Measurements from ENCODE around the gene PPP6R3.

The PPP6R3 gene

DNA sequence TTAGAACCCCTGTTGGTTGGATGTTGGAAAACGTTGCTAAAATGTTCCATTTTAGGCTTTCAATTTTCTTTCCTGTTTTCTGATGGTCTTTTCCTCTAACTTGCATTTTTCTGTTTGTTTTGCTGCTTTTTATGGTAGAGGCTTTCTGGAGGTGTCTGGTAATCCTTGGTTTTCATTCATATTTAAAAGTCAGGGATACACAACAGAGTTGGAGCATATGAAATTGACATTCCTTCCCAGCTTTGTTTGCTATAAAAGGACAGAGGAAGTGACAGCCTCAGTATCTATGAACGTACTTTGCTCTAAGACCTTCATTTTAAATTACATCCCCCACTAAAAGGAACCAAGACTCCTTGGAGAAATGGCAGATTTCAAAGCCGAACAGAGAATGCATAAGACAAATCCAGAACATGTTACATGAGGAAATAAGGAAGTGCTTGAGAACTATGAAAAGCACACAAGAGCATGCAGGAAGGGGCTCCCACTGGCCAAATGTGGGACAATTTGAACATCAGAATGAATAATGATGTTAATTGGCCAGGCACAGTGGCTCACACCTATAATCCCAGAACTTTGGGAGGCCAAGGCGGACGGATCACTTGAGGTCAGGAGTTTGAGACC lies 56.7 kb downstream of the PPP6R3 start:
- Histone ChIP-seq H3K27ac (ENCODE audit: low read length) (no peak overlapping the region), H3K27me3 (ENCODE audit: insufficient read depth, low read length, poor library complexity) (no peaks in the 10 kb centered on the region), H3K79me2 (ENCODE audit: insufficient read depth, low read length) (peaks cover 99% of the 10 kb centered on the region), H3K4me1 (ENCODE audit: insufficient read depth, low read length) (no peaks in the 10 kb centered on the region), H4K20me1 (ENCODE audit: insufficient read depth, low read length) (peaks cover 81% of the 10 kb centered on the region), H2AFZ (ENCODE audit: low read depth, low read length) (no peak overlapping the region), H3K36me3 (ENCODE audit: insufficient read depth, low read length) (peaks cover 76% of the 10 kb centered on the region), H3K9ac (ENCODE audit: low read depth, low read length) (no peak overlapping the region), H3K4me3 (ENCODE audit: low read depth in 1 of 2, low read length in 2 of 2) (no peak overlapping the region), H3K4me2 (ENCODE audit: insufficient read depth, low read length) (no peak overlapping the region), H3K9me3 (ENCODE audit: insufficient read depth, low read length, severe bottlenecking) (no peaks in the 10 kb centered on the region)
- DNase-seq (no peak), ATAC-seq (ENCODE audit: insufficient read depth, low read depth) (no peak)
- TF ChIP-seq, protein P1, sequence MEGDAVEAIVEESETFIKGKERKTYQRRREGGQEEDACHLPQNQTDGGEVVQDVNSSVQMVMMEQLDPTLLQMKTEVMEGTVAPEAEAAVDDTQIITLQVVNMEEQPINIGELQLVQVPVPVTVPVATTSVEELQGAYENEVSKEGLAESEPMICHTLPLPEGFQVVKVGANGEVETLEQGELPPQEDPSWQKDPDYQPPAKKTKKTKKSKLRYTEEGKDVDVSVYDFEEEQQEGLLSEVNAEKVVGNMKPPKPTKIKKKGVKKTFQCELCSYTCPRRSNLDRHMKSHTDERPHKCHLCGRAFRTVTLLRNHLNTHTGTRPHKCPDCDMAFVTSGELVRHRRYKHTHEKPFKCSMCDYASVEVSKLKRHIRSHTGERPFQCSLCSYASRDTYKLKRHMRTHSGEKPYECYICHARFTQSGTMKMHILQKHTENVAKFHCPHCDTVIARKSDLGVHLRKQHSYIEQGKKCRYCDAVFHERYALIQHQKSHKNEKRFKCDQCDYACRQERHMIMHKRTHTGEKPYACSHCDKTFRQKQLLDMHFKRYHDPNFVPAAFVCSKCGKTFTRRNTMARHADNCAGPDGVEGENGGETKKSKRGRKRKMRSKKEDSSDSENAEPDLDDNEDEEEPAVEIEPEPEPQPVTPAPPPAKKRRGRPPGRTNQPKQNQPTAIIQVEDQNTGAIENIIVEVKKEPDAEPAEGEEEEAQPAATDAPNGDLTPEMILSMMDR (IDR thresholded peaks at IDR 0.05; ENCODE audit: borderline replicate concordance, extremely low read depth, low read length, poor library complexity, severe bottlenecking), result no peak
- no peak for TF ChIP-seq EZH2 (IDR thresholded peaks at IDR 0.05; ENCODE audit: borderline replicate concordance, low read depth, low read length, severe bottlenecking)

DNA sequence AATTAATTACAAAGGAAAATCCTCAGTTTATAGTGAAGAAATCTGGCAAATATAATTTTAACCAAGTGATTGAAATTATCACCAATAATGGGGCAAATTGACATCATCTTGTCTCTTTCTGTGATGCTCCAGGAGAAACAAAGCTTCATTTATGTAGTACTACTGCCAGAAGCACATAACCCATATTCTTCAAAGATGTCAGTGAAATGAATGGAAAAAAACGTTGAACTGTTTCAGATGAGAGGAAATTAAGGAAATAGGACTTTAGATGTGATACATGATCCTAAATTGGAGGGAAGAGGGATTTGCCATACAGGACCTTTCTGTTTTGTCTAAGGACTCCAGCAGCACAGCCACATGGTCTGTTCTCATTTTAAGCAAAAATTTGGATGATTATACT lies 57.6 kb downstream of the PPP6R3 start:
- no peak overlapping the region for H2AFZ ChIP-seq (ENCODE audit: low read depth, low read length)
- no peaks in the 10 kb centered on the region for H3K9me3 ChIP-seq (ENCODE audit: insufficient read depth, low read length, severe bottlenecking)
- no peak overlapping the region for H3K9ac ChIP-seq (ENCODE audit: low read depth, low read length)
- H3K4me2 ChIP-seq (ENCODE audit: insufficient read depth, low read length), result no peak overlapping the region
- no peak overlapping the region for H3K27ac ChIP-seq (ENCODE audit: low read length)
- TF ChIP-seq, protein P1 (IDR thresholded peaks at IDR 0.05; ENCODE audit: borderline replicate concordance, extremely low read depth, low read length, poor library complexity, severe bottlenecking), result no peak
- no peak for TF ChIP-seq EZH2 (IDR thresholded peaks at IDR 0.05; ENCODE audit: borderline replicate concordance, low read depth, low read length, severe bottlenecking)
- no peak for ATAC-seq (ENCODE audit: insufficient read depth, low read depth)
- H3K79me2 ChIP-seq (ENCODE audit: insufficient read depth, low read length), result peaks cover 99% of the 10 kb centered on the region
- H3K4me1 ChIP-seq (ENCODE audit: insufficient read depth, low read length), result no peaks in the 10 kb centered on the region
- peaks cover 78% of the 10 kb centered on the region for H3K36me3 ChIP-seq (ENCODE audit: insufficient read depth, low read length)
- DNase-seq, result no peak
- no peak overlapping the region for H3K4me3 ChIP-seq (ENCODE audit: low read depth in 1 of 2, low read length in 2 of 2)
- H4K20me1 ChIP-seq (ENCODE audit: insufficient read depth, low read length), result peaks cover 75% of the 10 kb centered on the region
- H3K27me3 ChIP-seq (ENCODE audit: insufficient read depth, low read length, poor library complexity), result no peaks in the 10 kb centered on the region

DNA sequence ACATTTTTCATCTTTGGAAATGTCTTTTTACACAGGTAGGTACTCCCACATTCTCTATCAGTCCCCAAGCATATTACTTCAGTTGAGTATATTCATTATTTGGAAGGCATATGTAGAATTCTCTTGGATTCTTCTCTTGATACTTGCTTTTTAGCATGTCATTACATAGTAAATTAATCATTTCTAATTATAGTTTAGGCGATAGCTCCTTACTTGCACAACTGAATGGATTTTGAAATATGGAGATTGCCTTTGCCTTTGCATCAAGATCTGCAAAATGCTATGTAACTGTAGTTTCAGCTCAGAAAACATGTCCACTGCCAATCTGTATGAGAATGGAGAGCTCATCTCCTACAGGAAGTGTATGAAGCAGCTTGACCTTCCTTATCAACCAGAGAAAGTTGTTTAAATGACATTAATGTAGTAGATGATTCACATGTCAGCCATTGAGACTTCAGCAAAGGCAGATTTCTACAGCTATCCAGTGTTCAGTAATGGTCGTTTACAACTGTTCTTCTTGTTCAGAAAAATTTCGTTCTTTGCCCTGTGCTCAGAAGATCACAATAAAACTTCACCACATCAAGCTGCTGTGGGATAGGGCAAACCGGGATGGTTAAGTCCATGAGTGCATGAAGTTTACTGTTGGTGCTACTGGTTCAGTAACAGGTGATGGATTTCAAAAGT lies 61.6 kb downstream of the PPP6R3 start:
- DNase-seq, result no peak
- Histone ChIP-seq H3K9ac (ENCODE audit: low read depth, low read length) (no peak overlapping the region), H4K20me1 (ENCODE audit: insufficient read depth, low read length) (peaks cover 65% of the 10 kb centered on the region), H2AFZ (ENCODE audit: low read depth, low read length) (no peak overlapping the region), H3K4me1 (ENCODE audit: insufficient read depth, low read length) (no peaks in the 10 kb centered on the region), H3K27ac (ENCODE audit: low read length) (no peak overlapping the region), H3K36me3 (ENCODE audit: insufficient read depth, low read length) (peaks cover 89% of the 10 kb centered on the region), H3K9me3 (ENCODE audit: insufficient read depth, low read length, severe bottlenecking) (no peaks in the 10 kb centered on the region), H3K4me3 (ENCODE audit: low read depth in 1 of 2, low read length in 2 of 2) (no peak overlapping the region), H3K27me3 (ENCODE audit: insufficient read depth, low read length, poor library complexity) (no peaks in the 10 kb centered on the region), H3K79me2 (ENCODE audit: insufficient read depth, low read length) (peaks cover 98% of the 10 kb centered on the region), H3K4me2 (ENCODE audit: insufficient read depth, low read length) (no peak overlapping the region)
- ATAC-seq (ENCODE audit: insufficient read depth, low read depth), result no peak
- TF ChIP-seq, protein P1 (IDR thresholded peaks at IDR 0.05; ENCODE audit: borderline replicate concordance, extremely low read depth, low read length, poor library complexity, severe bottlenecking), result no peak
- no peak for TF ChIP-seq EZH2 (IDR thresholded peaks at IDR 0.05; ENCODE audit: borderline replicate concordance, low read depth, low read length, severe bottlenecking)
